Islet of Langerhans (tissue), 1 donor: ENCODE data around the gene ABCC3.
A peak's percentile ranks its signal among the peaks of the same experiment; 100 is the strongest.
"Not testable (repeated sequence)": the region's sequence is repeated elsewhere in the genome, so short reads cannot be mapped to it uniquely, and the experiment has no call there.

ENCODE experiments used
- FAIRE-seq: peaks from one replicate; lab custom pipeline; 2011; peaks lifted over from hg19 to GRCh38; lab: Jason Lieb, UNC

The ABCC3 gene

GRCh38 chr17:50708050-50709000 is 73.6 kb downstream of the ABCC3 start:
- peak; percentile 55 for FAIRE-seq

GRCh38 chr17:50709053-50709452 is 74.4 kb downstream of the ABCC3 start:
- not testable (repeated sequence) for FAIRE-seq

- FAIRE-seq: no peak
These were observed 75.3 kb downstream of the ABCC3 start for GRCh38 chr17:50710025-50710424.

GRCh38 chr17:50710650-50711049 is 76.0 kb downstream of the ABCC3 start:
- FAIRE-seq: no peak

GRCh38 chr17:50712641-50713040 is 78.0 kb downstream of the ABCC3 start:
- FAIRE-seq: no peak

- no peak for FAIRE-seq
These were observed 80.8 kb downstream of the ABCC3 start for GRCh38 chr17:50715471-50715870.

- no peak for FAIRE-seq
These were observed 84.7 kb downstream of the ABCC3 start, which contains the start of gene LUC7L3 for GRCh38 chr17:50719144-50719923. TSS of gene LUC7L3 (plus strand) at chr17:50719603. CDS start at chr17:50719733, 130 bp downstream.

GRCh38 chr17:50719924-50720794 is 85.5 kb downstream of the ABCC3 start:
- FAIRE-seq: no peak

GRCh38 chr17:50721194-50722010 is 86.7 kb downstream of the ABCC3 start:
- no peak for FAIRE-seq

- FAIRE-seq: no peak
These were observed 88.1 kb downstream of the ABCC3 start for GRCh38 chr17:50722746-50723145.

- FAIRE-seq: not testable (repeated sequence)
These were observed 89.9 kb downstream of the ABCC3 start for GRCh38 chr17:50724622-50725021.

- FAIRE-seq: no peak
These were observed 91.3 kb downstream of the ABCC3 start for GRCh38 chr17:50725769-50726655.

GRCh38 chr17:50728112-50728429 is 93.4 kb downstream of the ABCC3 start:
- FAIRE-seq: no peak

GRCh38 chr17:50728881-50729765 is 94.4 kb downstream of the ABCC3 start:
- FAIRE-seq: no peak

GRCh38 chr17:50731575-50732460 is 97.1 kb downstream of the ABCC3 start:
- FAIRE-seq: no peak

- no peak for FAIRE-seq
These were observed 100.6 kb downstream of the ABCC3 start for GRCh38 chr17:50735287-50735686.

- no peak for FAIRE-seq
These were observed 102.5 kb downstream of the ABCC3 start for GRCh38 chr17:50737118-50737698.

- FAIRE-seq: no peak
These were observed 104.4 kb downstream of the ABCC3 start for GRCh38 chr17:50739098-50739497.
